H1 (cell line): ENCODE measurements around the gene MYBPC2. TPM values are rescaled to one million over a fixed set of nuclear protein-coding genes. Genes with fewer than 3 reads are reported as not detected.

Source experiments
- CTCF ChIA-PET: fragments of 300-600 bp; sonication (Branson Sonifier 250); formaldehyde crosslinking; loops from one replicate; lab custom pipeline; 2021; ENCODE audit not compliant: partially characterized antibody; lab: Charles Lee
- POLR2A ChIA-PET: fragments of 300-600 bp; sonication (Branson Sonifier 250); formaldehyde crosslinking; loops from one replicate; lab custom pipeline; 2021; ENCODE audit warnings: inconsistent platforms; ENCODE audit not compliant: partially characterized antibody; lab: Charles Lee
- DNase-seq, 2 experiments: peaks; one replicate each; pipeline versions ENCODE4 v3.0.0 to v3.0.0-alpha.2; 2010 to 2022; ENCODE audit warnings: low spot score in 2 of 2, low read depth in 1 of 2, mixed read lengths in 1 of 2
- FAIRE-seq: peaks from 2 replicates; lab custom pipeline; 2011; peaks lifted over from hg19 to GRCh38; lab: Jason Lieb, UNC
- H2AFZ ChIP-seq: 2 replicates; pipeline ENCODE4 v1.8.1; 2012; ENCODE audit warnings: low read length, inconsistent platforms
- H2AK5ac ChIP-seq: 2 replicates; pipeline ENCODE4 v1.6.1; 2013; ENCODE audit warnings: low read depth, low read length
- H2BK120ac ChIP-seq: replicated peaks from 2 replicates; pipeline ENCODE3; 2013; ENCODE audit warnings: low read depth, low read length, inconsistent platforms
- H2BK12ac ChIP-seq: 2 replicates; pipeline ENCODE4 v1.6.1; 2013; ENCODE audit warnings: low read depth, low read length
- H2BK15ac ChIP-seq: 2 replicates; pipeline ENCODE4 v1.6.1; 2013; ENCODE audit warnings: low read length
- H2BK20ac ChIP-seq: 2 replicates; pipeline ENCODE4 v1.6.1; 2013; ENCODE audit warnings: low read length
- H2BK5ac ChIP-seq: 2 replicates; pipeline ENCODE4 v1.6.1; 2013; ENCODE audit warnings: low read depth, low read length
- H3K14ac ChIP-seq: 2 replicates; pipeline ENCODE4 v1.6.1; 2013; ENCODE audit warnings: inconsistent platforms; ENCODE audit not compliant: insufficient read length
- H3K18ac ChIP-seq: 2 replicates; pipeline ENCODE4 v1.6.1; 2013; ENCODE audit warnings: low read length; ENCODE audit errors: extremely low read depth
- H3K23ac ChIP-seq: 2 replicates; pipeline ENCODE4 v1.6.1; 2013; ENCODE audit warnings: inconsistent platforms; ENCODE audit not compliant: insufficient read length
- H3K23me2 ChIP-seq: 2 replicates; pipeline ENCODE4 v1.6.1; 2013; ENCODE audit warnings: low read depth, low read length
- H3K27ac ChIP-seq: 2 replicates; pipeline ENCODE4 v1.6.1; 2011; ENCODE audit warnings: low read depth, low read length, inconsistent platforms
- H3K27me3 ChIP-seq, 4 experiments: replicated peaks in 1 of 4; 1 replicate in 1 of 4; 2 replicates in 3 of 4; pipeline versions ENCODE4 v1.6.1 to v1.8.1; 2011 to 2013; ENCODE audit warnings: low read length in 3 of 4, mild to moderate bottlenecking in 3 of 4, inconsistent platforms in 2 of 4, mixed read lengths in 2 of 4, moderate library complexity in 1 of 4; ENCODE audit not compliant: control insufficient read depth in 3 of 4, insufficient read depth in 3 of 4; ENCODE audit errors: extremely low read depth in 1 of 4
- H3K36me3 ChIP-seq, 4 experiments: 2 replicates each; pipeline versions ENCODE4 v1.6.1 to v1.8.1; 2011 to 2013; ENCODE audit warnings: mild to moderate bottlenecking in 4 of 4, low read length in 3 of 4, moderate library complexity in 2 of 4, control low read depth in 1 of 4, inconsistent platforms in 1 of 4; ENCODE audit not compliant: insufficient read depth in 4 of 4, control insufficient read depth in 2 of 4
- H3K4ac ChIP-seq: replicated peaks from 2 replicates; pipeline ENCODE3; 2013; ENCODE audit warnings: low read length, low read depth, mixed read lengths, inconsistent platforms; ENCODE audit not compliant: insufficient read length
- H3K4me1 ChIP-seq, 4 experiments: replicated peaks in 1 of 4; 1 replicate in 1 of 4; 2 replicates in 3 of 4; pipeline versions ENCODE4 v1.6.1 to v1.8.1; 2011 to 2013; ENCODE audit warnings: low read length in 3 of 4, inconsistent platforms in 2 of 4, mixed read lengths in 1 of 4; ENCODE audit not compliant: insufficient read depth in 4 of 4, control insufficient read depth in 3 of 4
- H3K4me2 ChIP-seq, 2 experiments: 2 replicates each; pipeline versions ENCODE4 v1.6.1 to v1.8.1; 2011 to 2013; ENCODE audit warnings: low read depth in 2 of 2, low read length in 2 of 2, control low read depth in 1 of 2, inconsistent platforms in 1 of 2, mild to moderate bottlenecking in 1 of 2; ENCODE audit not compliant: insufficient read depth in 1 of 2
- H3K4me3 ChIP-seq, 4 experiments: fragments of 200-600, 300-600 bp in 1 of 4; sonication (generic), shearing (Covaris generic), sonication (Bioruptor Twin) in 1 of 4; 2 replicates each; pipeline versions ENCODE4 v1.5.1 to v1.8.1; 2011 to 2016; ENCODE audit warnings: low read length in 4 of 4, low read depth in 3 of 4, control low read depth in 2 of 4, inconsistent platforms in 2 of 4, mild to moderate bottlenecking in 2 of 4, mixed read lengths in 1 of 4, moderate library complexity in 1 of 4; ENCODE audit not compliant: insufficient read depth in 2 of 4; ENCODE audit errors: extremely low read depth in 1 of 4
- H3K56ac ChIP-seq: replicated peaks from 2 replicates; pipeline ENCODE3; 2013; ENCODE audit warnings: low read depth, mild to moderate bottlenecking, mixed read lengths, low read length, inconsistent platforms; ENCODE audit not compliant: insufficient read length
- H3K79me1 ChIP-seq: 2 replicates; pipeline ENCODE4 v1.6.1; 2013; ENCODE audit warnings: low read depth, low read length, control low read depth
- H3K79me2 ChIP-seq, 2 experiments: 2 replicates each; pipeline versions ENCODE4 v1.6.1 to v1.8.1; 2012 to 2013; ENCODE audit warnings: low read length in 2 of 2, mild to moderate bottlenecking in 2 of 2, inconsistent platforms in 1 of 2; ENCODE audit not compliant: insufficient read depth in 2 of 2, control insufficient read depth in 1 of 2
- H3K9ac ChIP-seq, 4 experiments: replicated peaks in 1 of 4; 1 replicate in 1 of 4; 2 replicates in 3 of 4; pipeline versions ENCODE4 v1.6.1 to v1.8.1; 2011 to 2013; ENCODE audit warnings: low read depth in 3 of 4, low read length in 3 of 4, control low read depth in 2 of 4, mild to moderate bottlenecking in 2 of 4, moderate library complexity in 2 of 4, inconsistent platforms in 1 of 4; ENCODE audit errors: extremely low read depth in 1 of 4
- H3K9me3 ChIP-seq, 2 experiments: 2 replicates each; pipeline versions ENCODE4 v1.6.1 to v1.8.1; 2012 to 2013; ENCODE audit warnings: mild to moderate bottlenecking in 2 of 2, moderate library complexity in 2 of 2, control low read depth in 1 of 2, inconsistent platforms in 1 of 2, low read depth in 1 of 2, low read length in 1 of 2, mixed read lengths in 1 of 2; ENCODE audit not compliant: insufficient read depth in 2 of 2
- H4K20me1 ChIP-seq, 2 experiments: replicated peaks in 1 of 2; 2 replicates each; pipeline versions ENCODE3 to v1.8.1; 2011 to 2013; ENCODE audit warnings: inconsistent platforms in 2 of 2, low read length in 2 of 2, mild to moderate bottlenecking in 1 of 2; ENCODE audit not compliant: insufficient read depth in 2 of 2, control insufficient read depth in 1 of 2
- H4K5ac ChIP-seq: 2 replicates; pipeline ENCODE4 v1.6.1; 2013; ENCODE audit warnings: low read length, low read depth, mixed read lengths, inconsistent platforms; ENCODE audit not compliant: insufficient read length
- H4K8ac ChIP-seq: 2 replicates; pipeline ENCODE4 v1.8.0; 2013; ENCODE audit warnings: mild to moderate bottlenecking, moderate library complexity, low read length, inconsistent platforms; ENCODE audit not compliant: insufficient read depth; ENCODE audit errors: extremely low read depth
- H4K91ac ChIP-seq: replicated peaks from 2 replicates; pipeline ENCODE3; 2013; ENCODE audit warnings: low read length, mixed read lengths, inconsistent platforms; ENCODE audit not compliant: insufficient read length
- ASH2L ChIP-seq: fragments of 200-600, 300-600 bp; sonication (generic); IDR thresholded peaks from one replicate; pipeline ENCODE4 v1.7.1; 2017; ENCODE audit warnings: low read length
- GTF2F1 ChIP-seq: IDR thresholded peaks from 2 replicates; pipeline ENCODE4 v1.6.1; 2012; ENCODE audit warnings: low read depth, low read length, improper control_type of control experiment, borderline replicate concordance
- TAF1 ChIP-seq: IDR thresholded peaks from 2 replicates; pipeline ENCODE4 v1.6.1; 2011; ENCODE audit warnings: mild to moderate bottlenecking, low read depth, low read length
- TBP ChIP-seq: IDR thresholded peaks from 2 replicates; pipeline ENCODE4 v1.6.1; 2011; ENCODE audit warnings: low read depth, low read length, improper control_type of control experiment
- WGBS, 2 experiments: shearing (Covaris generic) in 1 of 2; methylation state at CpG; one replicate each; pipeline versions ENCODE4 v1.1.6 to v1.1.7; 2013 to 2015; ENCODE audit warnings: low lambda C conversion rate in 2 of 2, mixed read lengths in 2 of 2, inconsistent platforms in 1 of 2, low coverage in 1 of 2, missing lambda C conversion rate in 1 of 2; ENCODE audit not compliant: insufficient replicate concordance in 2 of 2, insufficient coverage in 1 of 2, insufficient read length in 1 of 2; ENCODE audit errors: extremely low coverage in 1 of 2, missing lambda C conversion rate in 1 of 2; 5-methylcytosine and 5-hydroxymethylcytosine counted together
- polyA plus RNA-seq, 7 experiments: library from polyadenylated mRNA; depleted of rRNA in 3 of 7; stranded (reverse) in 5 of 7; unstranded in 2 of 7; fragments of >200 nt in 5 of 7; fragments of 200-250 nt in 2 of 7; gene quantifications; 1 replicate in 5 of 7; 2 replicates in 1 of 7; 4 replicates in 1 of 7; pipeline versions ENCODE4 v1.2.1 to v1.2.3, GENCODE V29; 2011 to 2013; ENCODE audit warnings: missing spikeins in 2 of 7, mixed read lengths in 2 of 7
- total RNA-seq: library from RNA; stranded (reverse); fragmentation: NEBNext Ultra II Directional; extraction: Animal tissue kit (Norgen Biotek cat#: 25700); gene quantifications from 2 replicates; pipeline ENCODE4 v1.2.1, GENCODE V29; 2021

The MYBPC2 gene
- total and polyA plus RNA-seq, 2 of the 8 experiments (the other 6 are each of a cell fraction or from before 2014, with no cell fraction given): 1.8 to 3.1 TPM

DNA sequence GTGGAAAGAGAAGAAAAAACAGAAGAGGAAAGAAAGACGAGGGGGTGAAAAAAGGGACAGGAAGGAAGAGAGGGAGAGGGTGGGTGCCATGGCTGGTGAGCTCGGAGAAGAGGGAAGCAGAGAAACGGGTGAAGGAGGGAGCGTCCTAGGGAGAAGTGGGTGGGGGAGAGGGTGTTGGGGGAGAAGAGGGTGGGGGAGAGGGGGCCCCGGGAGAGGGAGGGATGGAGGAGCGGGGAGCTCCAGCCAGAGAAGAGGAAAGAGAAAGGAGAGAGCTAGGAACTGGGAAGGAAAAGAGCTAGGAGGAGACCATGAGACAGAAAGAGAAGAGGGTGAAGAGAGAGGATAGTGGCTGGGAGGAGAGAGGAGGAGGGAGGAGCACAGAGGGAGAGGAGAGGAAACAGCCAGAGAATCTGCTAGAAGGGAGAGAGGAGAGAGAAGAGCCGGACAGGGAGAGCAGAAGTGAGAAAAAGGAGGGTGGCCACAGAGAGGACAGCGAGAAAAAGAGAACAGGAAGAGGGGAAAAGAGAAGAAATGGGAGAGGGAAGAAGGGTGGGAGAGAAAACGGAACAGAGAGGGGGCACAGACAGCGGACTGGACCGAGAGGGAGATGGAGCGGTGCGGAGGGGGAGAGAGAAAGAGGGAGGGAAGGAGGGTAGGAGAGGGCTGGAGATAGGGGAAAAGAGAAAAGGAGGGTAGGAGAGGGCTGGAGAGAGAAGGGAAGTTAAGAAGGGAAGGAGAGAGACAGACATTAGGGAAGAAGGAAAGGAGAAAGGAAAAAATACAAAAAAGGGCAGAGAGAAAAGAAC is 55.9 kb downstream of the MYBPC2 start:
- no peaks in the 10 kb centered on the region for H3K79me2 ChIP-seq
- no peaks in the 10 kb centered on the region for H4K20me1 ChIP-seq
- H2BK120ac ChIP-seq: no peak overlapping the region
- 0 out of 2 replicates have a peak overlapping the region, but pooled peaks have one; percentile 61 for H2BK20ac ChIP-seq
- no peak overlapping the region for H2AFZ ChIP-seq
- H3K18ac ChIP-seq: no peak overlapping the region; the same call in 1 of the 2 replicates
- H3K9ac ChIP-seq: no peak overlapping the region
- WGBS, 2 experiments: 55% methylated on average over 11 of the region's 13 CpGs; no CpG with 5 or more reads in 1 of the 2 experiments
- peaks cover 0 to 3% (median 0%) of the 10 kb centered on the region in 4 experiments; a peak in 1 of 8 replicates for H3K36me3 ChIP-seq
- FAIRE-seq (no peak), DNase-seq (no peak)
- H3K4me2 ChIP-seq: peak overlapping the region in 1 of 2 experiments; percentile 63; a peak in 1 of 4 replicates
- no peak overlapping the region for H2AK5ac ChIP-seq
- ChIA-PET CTCF (interaction anchor here (0.6 to 2.7 kb wide), 13 partner anchors 8 to 999 kb away, joined by 3 to 17 read pairs (median 7); no protein-coding TSS in a partner anchor), POLR2A (interaction anchor here (0.6 to 2.7 kb wide), 7 partner anchors 8 to 315 kb away, joined by 3 to 12 read pairs (median 3); partner anchors contain the start of genes EMC10, GARIN5A and JOSD2)
- H3K4me3 ChIP-seq: no peak overlapping the region
- peaks cover 3% of the 10 kb centered on the region; the same call in 1 of the 2 replicates for H3K23me2 ChIP-seq
- H3K9me3 ChIP-seq: peaks cover 20 to 23% of the 10 kb centered on the region in 2 experiments
- H3K4me1 ChIP-seq: peaks cover 0 to 17% (median 9%) of the 10 kb centered on the region in 4 experiments; a peak in 5 of 7 replicates
- no peak overlapping the region for H4K5ac ChIP-seq
- no peak overlapping the region for H3K23ac ChIP-seq
- H2BK15ac ChIP-seq: no peak overlapping the region
- H3K27me3 ChIP-seq: peaks cover 10 to 59% (median 46%) of the 10 kb centered on the region in 4 experiments
- no peak overlapping the region for H4K8ac ChIP-seq
- H3K27ac ChIP-seq: no peak overlapping the region
- H4K91ac ChIP-seq: no peak overlapping the region
- no peak overlapping the region for H2BK12ac ChIP-seq
- H2BK5ac ChIP-seq: no peak overlapping the region
- H3K14ac ChIP-seq: no peak overlapping the region
- no peak overlapping the region for H3K4ac ChIP-seq
- H3K79me1 ChIP-seq: no peaks in the 10 kb centered on the region
- no peak overlapping the region for H3K56ac ChIP-seq
- no peak for TF ChIP-seq TAF1
- TF ChIP-seq TBP: no peak
- no peak for TF ChIP-seq GTF2F1
- no peak for TF ChIP-seq ASH2L
